COLO668 (cell line): ENCODE results near the gene RCCD1.
"Not testable (repeated sequence)": the region's sequence is repeated elsewhere in the genome, so short reads cannot be mapped to it uniquely, and the experiment has no call there.

Experiments used
- DNase-seq: peaks from one replicate; lab custom pipeline; 2025; ENCODE audit not compliant: unreplicated experiment; lab: John Stamatoyannopoulos, UW

RCCD1 gene, protein sequence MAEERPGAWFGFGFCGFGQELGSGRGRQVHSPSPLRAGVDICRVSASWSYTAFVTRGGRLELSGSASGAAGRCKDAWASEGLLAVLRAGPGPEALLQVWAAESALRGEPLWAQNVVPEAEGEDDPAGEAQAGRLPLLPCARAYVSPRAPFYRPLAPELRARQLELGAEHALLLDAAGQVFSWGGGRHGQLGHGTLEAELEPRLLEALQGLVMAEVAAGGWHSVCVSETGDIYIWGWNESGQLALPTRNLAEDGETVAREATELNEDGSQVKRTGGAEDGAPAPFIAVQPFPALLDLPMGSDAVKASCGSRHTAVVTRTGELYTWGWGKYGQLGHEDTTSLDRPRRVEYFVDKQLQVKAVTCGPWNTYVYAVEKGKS

DNA sequence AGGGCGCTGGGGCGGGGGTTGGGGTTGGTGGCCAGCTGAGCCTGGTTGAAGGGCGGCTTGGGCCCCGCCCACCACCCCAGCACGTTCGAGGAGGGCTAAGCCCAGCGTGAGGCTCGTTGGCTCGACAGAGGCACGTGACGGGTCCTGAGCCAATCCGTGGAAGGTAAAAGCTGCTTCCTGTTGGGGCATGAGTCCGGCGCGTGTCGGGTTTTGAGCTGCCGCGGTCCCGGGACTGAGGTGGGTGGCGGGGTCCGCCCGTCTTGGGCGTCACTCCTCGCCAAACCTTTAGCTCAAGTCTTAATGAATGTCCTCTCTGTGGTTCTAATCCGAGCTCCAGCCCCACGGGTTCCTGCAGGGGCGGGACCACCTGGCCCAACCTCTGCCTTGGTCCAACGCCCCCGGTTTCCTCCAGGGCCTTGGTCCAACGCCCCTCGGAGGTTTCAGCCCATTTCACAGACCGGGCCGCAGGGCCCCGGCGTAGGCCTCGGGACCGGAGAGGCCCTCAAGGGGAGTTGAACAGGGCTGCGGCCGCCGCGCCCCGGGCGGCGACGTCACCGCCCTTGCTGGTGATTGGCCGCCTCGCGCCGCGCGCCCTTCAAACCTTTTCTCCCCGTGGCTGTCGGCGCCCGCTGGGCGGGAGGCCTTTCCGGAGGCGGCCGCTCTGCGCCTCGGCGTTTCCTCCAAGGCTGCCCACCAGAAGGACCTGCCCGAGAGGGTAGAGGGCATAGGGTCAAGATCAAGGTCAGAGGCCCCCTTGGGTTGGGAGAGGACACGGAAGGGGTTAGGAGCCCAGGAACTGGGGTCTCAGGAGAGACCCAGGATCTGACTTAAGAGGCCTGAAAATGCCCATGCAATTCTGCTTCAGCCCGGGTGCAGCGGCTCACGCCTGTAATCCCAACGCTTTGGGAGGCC is at the start of gene RCCD1:
TSS of gene RCCD1 (plus strand) at position 173 of the 912 bp plus-strand sequence. CDS start 1,851 bp downstream, outside the sequence.
- DNase-seq: peak; percentile 96

DNA sequence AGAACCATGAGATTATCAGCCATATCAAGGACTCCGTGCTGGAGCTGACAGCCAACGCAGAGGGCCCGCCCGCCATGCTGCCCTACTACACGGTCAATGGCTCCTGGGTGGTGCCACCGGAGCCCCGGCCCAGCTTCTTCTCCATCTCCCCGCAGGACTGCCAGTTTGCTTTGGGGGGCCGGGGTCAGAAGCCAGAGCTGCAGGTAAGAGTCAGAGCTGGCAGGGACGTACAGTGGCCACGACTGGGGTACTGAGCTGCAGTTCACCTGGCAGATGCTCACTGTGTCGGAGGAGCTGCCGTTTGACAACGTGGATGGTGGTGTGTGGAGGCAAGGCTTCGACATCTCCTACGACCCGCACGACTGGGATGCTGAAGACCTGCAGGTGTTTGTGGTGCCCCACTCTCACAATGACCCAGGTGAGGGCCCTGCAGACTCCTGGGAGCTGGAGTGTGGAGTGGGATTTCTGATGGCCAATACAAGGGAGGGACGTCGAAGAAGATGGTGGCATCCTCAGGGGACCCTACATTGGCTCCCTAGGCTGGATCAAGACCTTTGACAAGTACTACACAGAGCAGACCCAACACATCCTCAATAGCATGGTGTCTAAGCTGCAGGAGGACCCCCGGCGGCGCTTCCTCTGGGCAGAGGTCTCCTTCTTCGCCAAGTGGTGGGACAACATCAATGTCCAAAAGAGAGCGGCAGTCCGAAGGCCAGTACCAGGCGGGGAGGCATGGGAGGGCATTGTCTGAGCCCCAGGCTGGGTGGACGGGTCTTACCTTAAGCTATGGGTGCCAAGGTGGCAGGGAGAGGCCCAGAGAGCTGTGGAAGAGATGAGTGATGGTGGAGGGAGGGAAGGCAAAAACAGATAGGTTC is 49.1 kb upstream of the RCCD1 start:
- no peak for DNase-seq

DNA sequence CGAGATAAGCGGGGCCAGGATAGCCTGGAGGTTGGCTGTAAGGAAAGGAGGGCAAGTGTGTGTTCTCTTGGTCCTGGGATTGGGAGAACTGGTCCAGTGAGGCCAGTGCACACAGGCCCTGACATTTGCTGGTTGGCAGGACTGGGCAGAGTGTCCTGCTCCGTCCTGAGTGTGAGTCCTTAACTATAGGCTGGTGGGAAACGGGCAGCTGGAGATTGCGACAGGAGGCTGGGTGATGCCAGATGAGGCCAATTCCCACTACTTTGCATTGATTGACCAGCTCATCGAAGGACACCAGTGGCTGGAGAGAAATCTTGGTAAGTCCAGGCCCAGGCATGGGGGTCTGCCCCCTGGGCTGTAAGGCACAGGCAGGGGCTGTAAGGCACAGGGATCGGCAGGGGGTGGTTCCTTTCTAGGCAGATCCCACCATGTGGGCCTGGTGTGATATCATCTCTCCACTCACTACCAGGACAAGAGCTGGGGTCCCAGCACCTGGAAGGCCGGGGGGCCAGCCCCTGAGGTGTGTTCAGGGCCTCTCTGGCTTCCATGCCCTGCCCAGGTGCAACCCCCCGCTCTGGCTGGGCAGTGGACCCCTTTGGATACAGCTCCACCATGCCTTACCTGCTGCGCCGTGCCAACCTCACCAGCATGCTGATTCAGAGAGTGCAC is 48.4 kb upstream of the RCCD1 start:
- DNase-seq: no peak

DNA sequence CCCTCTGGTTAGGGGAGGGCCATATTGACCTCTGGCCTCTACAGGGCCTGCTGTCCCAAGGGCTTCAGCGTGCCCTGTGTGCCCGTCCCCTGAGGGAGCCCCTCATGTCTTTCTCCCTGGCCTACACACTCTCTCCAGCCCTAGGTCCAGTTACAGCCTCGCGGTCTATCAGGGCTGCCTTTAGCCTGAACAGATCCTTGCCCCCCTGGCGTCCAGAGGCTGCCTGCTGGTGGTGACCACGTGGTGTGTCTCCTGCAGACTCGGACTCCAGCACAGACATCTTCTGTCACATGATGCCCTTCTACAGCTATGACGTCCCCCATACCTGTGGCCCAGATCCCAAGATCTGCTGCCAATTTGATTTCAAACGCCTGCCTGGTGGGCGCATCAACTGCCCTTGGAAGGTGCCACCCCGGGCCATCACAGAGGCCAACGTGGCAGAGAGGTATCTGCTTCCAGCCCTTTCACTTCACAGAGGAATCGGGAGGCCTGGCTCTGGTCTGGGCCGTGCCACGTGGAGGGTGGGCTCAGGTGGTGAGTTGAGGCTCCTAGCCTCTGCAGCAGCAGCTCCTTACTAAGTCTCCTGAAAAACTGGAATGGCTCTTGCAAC is 47.5 kb upstream of the RCCD1 start:
- no peak for DNase-seq

DNA sequence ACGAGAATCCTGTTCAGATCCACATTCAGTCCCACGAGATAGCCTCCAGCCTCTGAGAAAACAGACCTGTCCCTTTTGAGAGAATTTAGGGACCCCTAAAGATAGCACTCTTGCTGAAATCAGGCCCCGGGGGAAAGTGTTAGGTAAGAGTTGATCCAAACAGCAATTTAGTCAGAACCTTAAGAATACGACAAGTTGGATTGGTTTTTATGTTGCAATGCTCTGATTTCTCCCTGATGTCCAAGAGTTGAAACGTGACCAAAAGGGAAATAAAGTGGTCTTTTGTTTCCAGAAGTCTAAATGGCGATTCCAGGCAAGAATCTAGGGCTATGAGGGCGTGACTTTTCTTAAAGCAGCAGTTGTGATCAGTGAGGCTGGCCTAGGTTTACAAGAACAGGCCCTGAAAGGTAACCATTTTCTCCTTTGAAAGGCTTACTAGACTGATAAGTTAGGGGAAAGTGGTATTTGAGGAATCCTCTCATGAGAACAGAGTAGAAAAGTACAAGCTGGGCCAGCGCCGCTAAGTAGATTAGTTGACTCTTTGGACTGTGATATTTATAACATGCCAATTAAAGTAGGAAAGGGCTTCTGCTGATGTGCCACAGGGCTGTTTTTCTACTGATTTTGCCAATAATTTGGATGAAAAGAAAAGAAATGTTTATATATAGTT is 46.7 kb upstream of the RCCD1 start:
- DNase-seq: no peak

DNA sequence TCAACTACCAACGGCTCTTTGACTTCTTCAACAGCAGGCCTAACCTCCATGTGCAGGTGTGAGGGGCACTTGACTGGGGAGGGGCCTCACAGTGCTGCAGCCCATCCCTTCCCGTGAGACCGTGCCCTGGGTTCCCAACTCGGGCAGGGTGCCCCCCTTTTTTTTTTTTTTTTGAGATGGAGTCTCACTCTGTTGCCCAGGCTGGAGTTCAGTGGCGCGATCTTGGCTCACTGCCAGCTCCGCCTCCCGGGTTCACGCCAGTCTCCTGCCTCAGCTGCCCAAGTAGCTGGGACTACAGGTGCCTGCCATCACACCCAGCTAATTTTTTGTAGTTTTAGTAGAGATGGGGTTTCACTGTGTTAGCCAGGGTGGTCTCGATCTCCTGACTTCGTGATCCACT is 45.2 kb upstream of the RCCD1 start:
- DNase-seq: not testable (repeated sequence)

DNA sequence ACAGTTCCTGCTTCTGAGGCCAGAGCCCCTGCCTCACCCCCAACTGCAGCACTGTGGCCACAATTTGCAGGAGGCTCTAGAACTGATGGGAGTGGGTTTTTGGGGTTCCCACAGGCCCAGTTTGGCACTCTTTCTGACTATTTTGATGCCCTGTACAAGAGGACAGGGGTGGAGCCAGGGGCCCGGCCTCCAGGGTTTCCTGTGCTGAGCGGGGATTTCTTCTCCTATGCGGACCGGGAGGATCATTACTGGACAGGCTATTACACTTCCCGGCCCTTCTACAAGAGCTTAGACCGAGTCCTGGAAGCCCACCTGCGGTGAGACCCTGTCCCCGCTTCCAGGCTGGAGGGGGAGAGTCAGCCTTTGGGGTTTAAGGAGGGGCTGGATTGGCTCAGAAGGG is 44.7 kb upstream of the RCCD1 start:
- DNase-seq: no peak

DNA sequence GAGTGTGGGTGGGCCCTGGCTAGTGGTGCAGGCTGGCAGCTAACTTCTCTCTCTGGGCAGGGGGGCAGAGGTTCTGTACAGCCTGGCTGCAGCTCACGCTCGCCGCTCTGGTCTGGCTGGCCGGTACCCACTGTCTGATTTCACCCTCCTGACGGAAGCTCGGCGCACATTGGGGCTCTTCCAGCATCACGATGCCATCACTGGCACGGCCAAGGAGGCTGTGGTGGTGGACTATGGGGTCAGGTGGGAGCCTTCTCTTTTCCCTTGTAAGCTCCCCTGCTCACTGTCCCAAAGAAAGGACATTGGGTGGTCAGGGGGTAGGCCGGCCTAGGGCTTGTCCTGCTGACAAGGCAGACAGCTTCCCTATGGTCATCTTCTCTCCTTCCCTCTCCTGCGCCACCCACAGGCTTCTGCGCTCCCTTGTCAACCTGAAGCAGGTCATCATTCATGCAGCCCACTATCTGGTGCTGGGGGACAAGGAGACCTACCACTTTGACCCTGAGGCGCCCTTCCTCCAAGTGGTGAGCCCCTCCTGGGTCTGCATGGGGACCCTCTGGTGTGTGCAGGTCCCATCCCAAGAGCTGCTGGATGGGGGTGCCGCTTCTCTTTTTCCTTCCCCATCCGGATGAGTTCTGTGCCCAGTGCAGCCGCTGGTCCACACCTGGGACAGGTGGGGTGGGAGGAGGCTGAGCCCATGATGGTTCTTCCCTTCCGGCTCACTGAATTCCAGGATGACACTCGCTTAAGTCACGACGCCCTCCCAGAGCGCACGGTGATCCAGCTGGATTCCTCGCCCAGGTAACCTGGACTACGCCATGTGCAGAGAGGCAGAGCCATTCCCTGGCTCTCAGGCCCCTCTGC is 44.0 kb upstream of the RCCD1 start:
- DNase-seq: no peak

DNA sequence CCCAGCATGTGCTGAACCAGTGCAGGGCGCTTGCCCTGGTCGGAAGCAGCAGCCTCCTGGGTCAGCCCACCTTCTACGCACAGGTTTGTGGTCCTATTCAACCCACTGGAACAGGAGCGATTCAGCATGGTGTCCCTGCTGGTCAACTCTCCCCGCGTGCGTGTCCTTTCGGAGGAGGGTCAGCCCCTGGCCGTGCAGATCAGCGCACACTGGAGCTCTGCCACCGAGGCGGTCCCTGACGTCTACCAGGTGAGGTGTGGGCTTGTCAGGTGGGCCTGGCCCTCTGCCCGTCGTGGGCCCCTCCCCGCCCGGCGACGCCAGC is 43.4 kb upstream of the RCCD1 start:
- DNase-seq: no peak

DNA sequence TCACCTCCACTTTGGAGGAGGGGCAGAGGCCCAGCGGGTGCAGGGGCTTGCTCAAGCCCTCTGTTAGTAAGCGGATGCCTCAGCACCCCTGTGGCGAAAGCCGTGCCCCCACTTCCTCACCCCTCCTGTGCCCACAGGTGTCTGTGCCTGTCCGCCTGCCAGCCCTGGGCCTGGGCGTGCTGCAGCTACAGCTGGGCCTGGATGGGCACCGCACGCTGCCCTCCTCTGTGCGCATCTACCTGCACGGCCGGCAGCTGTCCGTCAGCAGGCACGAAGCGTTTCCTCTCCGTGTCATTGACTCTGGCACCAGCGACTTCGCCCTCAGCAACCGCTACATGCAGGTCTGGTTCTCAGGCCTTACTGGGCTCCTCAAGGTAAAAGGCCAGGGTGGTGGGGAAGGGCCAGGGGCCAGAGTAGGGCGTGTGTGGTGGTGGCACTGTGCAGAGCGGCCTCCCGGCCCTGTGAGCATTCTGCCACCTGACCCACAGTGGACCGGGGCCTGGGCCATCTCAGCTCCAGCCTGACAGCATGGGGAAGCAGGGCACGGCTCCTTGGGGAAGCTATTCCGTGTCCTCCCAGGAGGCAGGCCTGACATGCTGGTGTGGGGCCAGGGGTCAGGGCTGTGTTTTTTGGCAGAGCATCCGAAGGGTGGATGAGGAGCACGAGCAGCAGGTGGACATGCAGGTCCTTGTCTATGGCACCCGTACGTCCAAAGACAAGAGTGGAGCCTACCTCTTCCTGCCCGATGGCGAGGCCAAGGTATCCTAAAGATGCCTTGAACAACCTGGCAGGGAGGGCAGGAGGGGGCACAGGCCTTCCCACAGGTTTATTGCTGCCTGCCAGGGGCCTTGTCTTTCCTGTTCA is 42.5 kb upstream of the RCCD1 start:
- no peak for DNase-seq

DNA sequence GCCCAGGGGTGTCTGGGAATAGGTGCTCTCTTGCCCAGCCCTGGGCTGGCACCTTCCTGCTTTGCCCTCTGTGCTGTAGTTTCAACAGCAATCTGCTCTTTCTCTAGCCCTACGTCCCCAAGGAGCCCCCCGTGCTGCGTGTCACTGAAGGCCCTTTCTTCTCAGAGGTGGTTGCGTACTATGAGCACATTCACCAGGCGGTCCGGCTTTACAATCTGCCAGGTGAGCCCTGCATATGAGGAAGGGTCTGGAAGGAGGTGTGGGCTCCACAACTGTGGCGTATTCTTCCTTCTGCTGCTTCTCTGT is 42.0 kb upstream of the RCCD1 start:
- no peak for DNase-seq

DNA sequence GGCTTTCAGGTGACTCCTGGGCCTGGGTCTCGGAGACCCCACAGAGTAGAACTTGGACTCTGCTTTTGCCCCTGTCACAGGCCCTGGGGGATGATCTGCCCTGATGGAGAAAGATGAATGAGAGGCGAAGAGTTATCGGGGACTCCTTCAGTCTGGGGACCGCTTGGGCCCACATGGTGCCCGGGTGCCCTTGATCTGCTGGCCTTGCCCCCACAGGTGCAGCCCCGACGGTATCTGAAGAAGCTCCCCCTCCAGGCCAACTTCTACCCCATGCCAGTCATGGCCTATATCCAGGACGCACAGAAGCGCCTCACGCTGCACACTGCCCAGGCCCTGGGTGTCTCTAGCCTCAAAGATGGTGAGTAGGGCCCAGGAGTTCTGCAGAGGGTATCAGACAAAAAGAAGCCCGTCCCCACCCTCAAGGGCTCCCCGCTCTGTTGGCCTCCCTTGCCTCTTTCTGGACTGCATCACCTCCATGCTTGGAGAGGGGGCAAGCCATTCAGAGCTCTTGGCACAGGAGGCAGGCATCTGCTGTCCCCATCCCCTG is 41.2 kb upstream of the RCCD1 start:
- no peak for DNase-seq

DNA sequence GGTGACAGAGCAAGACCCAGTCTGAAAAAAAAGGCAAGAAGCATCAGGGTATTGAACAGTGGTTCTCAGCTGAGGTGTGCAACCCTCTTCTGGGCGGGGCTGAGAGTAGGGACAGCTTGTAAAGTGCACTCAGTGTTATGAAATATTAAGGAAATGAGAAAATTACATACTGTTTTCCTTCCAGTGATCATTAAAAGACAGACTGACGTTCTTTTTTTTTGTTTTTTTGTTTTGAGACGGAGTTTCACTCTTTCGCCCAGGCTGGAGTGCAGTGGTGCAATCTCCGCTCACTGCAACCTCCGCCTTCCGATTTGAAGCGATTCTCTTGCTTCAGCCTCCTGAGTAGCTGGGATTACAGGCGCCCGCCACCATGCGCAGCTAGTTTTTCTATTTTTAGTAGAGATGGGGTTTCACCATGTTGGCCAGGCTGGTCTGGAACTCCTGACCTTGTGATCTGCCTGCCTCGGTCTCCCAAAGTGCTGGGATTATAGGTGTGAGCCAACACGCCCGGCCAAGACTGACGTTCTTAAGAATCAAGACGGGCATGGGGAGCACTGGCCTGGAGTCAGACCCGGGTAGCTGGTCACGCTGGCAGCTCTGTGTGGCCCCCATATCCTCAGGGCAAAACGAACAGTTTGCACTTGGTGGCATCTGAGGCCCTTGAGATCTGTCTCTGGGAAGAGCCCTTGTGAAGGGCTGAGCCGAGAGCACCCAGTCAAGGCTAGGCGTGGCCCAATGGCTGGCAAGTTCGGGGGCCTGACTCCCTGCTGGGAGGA is 40.2 kb upstream of the RCCD1 start:
- no peak for DNase-seq

DNA sequence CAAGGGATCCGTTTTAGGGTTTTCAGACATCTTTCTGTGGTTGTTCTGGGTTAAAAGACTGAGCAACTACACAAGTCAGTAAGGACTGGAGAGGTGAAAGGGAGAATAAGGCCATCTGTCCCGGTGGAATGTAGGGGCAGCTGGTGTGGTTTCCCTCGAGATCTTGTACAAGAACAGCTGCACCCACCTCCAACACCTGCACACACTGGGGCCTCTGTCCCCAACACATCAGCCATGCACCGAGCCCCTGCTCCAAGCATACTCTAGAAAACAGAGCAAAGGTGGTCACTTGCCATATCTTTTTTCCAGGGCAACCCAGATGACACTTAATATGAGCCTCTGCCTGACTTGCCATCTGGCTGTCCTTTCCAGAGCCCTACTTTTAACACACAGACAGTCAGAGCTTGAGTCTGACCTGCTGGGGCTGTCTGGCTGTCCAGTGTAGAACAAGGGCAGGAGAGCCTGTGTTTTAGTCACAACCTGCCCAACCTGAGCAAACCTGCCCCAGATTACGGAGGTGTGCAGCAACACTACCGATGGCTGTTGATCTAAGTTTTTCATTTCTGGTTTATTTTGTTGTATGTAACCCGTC is 39.4 kb upstream of the RCCD1 start:
- DNase-seq: peak; percentile 9

DNA sequence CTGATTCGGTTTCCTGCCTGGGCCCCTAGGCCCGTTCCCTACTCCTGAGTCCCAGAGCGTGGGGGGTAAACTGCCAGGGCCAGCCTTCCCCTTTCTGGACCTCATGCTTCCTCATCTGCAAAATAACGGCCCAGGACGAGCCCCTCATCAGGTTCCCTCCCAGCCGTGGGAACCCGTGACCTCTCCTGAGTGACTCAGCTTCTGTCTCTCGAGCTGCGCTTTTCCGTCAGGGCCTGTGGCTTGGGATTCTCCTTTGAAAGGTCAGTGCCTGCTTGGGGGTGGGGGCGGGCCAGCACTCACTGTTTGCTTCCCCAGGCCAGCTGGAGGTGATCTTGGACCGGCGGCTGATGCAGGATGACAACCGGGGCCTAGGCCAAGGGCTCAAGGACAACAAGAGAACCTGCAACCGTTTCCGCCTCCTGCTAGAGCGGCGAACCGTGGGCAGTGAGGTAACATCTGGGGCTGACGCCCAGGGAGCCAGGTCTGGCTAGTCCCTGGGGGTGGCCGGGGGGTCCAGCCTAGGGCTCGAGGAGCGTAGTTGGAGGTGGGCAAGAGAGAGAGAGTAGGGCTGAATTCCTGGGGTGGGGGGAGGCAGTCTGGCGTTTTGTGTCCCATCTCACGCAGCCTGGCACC is 38.8 kb upstream of the RCCD1 start:
- DNase-seq: no peak

DNA sequence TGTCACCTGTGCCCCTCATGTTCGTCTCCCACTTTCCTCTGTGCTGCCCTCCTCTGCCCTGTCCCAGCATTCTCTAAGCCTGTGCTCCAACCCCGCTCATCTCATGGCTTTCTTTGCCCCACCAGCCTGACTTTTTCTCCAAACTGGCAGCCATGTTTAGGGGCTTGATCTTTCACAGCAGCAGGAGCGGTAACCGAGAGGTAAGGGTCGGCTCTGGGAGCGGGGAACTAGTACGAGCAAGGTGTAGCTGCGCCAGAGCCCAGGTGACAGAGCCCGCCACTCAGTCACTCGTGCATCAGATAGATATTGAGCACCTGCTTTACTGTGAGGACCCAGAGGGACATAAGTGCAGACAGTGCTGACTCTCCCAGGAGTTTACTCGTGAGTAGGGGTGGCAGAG is 38.2 kb upstream of the RCCD1 start:
- no peak for DNase-seq
